ENCODE results near the gene ARHGEF28. TPM values are rescaled to one million over a fixed set of nuclear protein-coding genes. Genes with fewer than 3 reads are reported as not detected.

The ARHGEF28 gene
- total RNA-seq, 1 donor from 2014 or later = 44.9 TPM

DNA sequence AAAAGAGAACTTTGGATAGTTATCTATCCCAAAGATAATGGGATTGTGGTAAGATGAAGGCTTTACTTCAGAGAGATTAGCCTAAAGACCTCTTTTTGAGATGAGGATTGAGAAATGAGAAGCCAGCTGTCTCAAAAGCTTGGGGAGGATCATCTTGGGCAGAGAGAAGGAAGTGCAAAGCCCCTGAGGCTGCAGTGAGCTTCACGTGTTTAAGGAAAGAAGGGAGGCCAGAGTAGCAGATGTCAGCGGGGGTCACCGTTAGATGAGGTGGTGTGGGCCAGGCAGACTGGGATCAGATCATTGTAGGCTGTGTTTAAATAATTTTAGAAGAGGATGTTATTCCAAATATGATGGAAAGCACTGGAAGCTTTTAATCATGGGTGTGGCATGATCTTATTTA is 270.1 kb downstream of the ARHGEF28 start:
- Mint-ChIP-seq H3K27me3 (ENCODE audit: unreplicated experiment) (no peaks in the 10 kb centered on the region), H3K4me3 (ENCODE audit: unreplicated experiment) (no peak overlapping the region), H3K27ac (ENCODE audit: unreplicated experiment) (no peak overlapping the region), H3K9me3 (ENCODE audit: unreplicated experiment) (peaks cover 4% of the 10 kb centered on the region), H3K4me1 (ENCODE audit: unreplicated experiment) (peaks cover 34% of the 10 kb centered on the region), H3K36me3 (ENCODE audit: unreplicated experiment) (peaks cover 65% of the 10 kb centered on the region)
- DNase-seq (ENCODE audit: extremely low spot score, unreplicated experiment) = no peak
- TF ChIP-seq, protein P1, sequence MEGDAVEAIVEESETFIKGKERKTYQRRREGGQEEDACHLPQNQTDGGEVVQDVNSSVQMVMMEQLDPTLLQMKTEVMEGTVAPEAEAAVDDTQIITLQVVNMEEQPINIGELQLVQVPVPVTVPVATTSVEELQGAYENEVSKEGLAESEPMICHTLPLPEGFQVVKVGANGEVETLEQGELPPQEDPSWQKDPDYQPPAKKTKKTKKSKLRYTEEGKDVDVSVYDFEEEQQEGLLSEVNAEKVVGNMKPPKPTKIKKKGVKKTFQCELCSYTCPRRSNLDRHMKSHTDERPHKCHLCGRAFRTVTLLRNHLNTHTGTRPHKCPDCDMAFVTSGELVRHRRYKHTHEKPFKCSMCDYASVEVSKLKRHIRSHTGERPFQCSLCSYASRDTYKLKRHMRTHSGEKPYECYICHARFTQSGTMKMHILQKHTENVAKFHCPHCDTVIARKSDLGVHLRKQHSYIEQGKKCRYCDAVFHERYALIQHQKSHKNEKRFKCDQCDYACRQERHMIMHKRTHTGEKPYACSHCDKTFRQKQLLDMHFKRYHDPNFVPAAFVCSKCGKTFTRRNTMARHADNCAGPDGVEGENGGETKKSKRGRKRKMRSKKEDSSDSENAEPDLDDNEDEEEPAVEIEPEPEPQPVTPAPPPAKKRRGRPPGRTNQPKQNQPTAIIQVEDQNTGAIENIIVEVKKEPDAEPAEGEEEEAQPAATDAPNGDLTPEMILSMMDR (IDR thresholded peaks at IDR 0.05) = no peak

GRCh38 chr5:73896668-73897067 is 270.7 kb downstream of the ARHGEF28 start:
- H3K9me3 Mint-ChIP-seq (ENCODE audit: unreplicated experiment) = peaks cover 4% of the 10 kb centered on the region
- H3K36me3 Mint-ChIP-seq (ENCODE audit: unreplicated experiment) = peaks cover 65% of the 10 kb centered on the region
- DNase-seq (ENCODE audit: extremely low spot score, unreplicated experiment) = no peak
- no peak overlapping the region for H3K4me3 Mint-ChIP-seq (ENCODE audit: unreplicated experiment)
- no peaks in the 10 kb centered on the region for H3K27me3 Mint-ChIP-seq (ENCODE audit: unreplicated experiment)
- peaks cover 34% of the 10 kb centered on the region for H3K4me1 Mint-ChIP-seq (ENCODE audit: unreplicated experiment)
- H3K27ac Mint-ChIP-seq (ENCODE audit: unreplicated experiment) = no peak overlapping the region
- TF ChIP-seq, protein P1 (IDR thresholded peaks at IDR 0.05) = no peak

- no peaks in the 10 kb centered on the region for H3K9me3 Mint-ChIP-seq (ENCODE audit: unreplicated experiment)
- H3K4me1 Mint-ChIP-seq (ENCODE audit: unreplicated experiment) = peaks cover 29% of the 10 kb centered on the region
- H3K36me3 Mint-ChIP-seq (ENCODE audit: unreplicated experiment) = peaks cover 56% of the 10 kb centered on the region
- H3K4me3 Mint-ChIP-seq (ENCODE audit: unreplicated experiment) = no peak overlapping the region
- TF ChIP-seq, protein P1 (IDR thresholded peaks at IDR 0.05) = no peak
- DNase-seq (ENCODE audit: extremely low spot score, unreplicated experiment) = no peak
- no peak overlapping the region for H3K27ac Mint-ChIP-seq (ENCODE audit: unreplicated experiment)
- no peaks in the 10 kb centered on the region for H3K27me3 Mint-ChIP-seq (ENCODE audit: unreplicated experiment)
These were observed 271.9 kb downstream of the ARHGEF28 start for GRCh38 chr5:73897893-73898292.

- H3K27ac Mint-ChIP-seq (ENCODE audit: unreplicated experiment) = no peak overlapping the region
- DNase-seq (ENCODE audit: extremely low spot score, unreplicated experiment) = no peak
- H3K36me3 Mint-ChIP-seq (ENCODE audit: unreplicated experiment) = peaks cover 46% of the 10 kb centered on the region
- H3K9me3 Mint-ChIP-seq (ENCODE audit: unreplicated experiment) = no peaks in the 10 kb centered on the region
- H3K4me3 Mint-ChIP-seq (ENCODE audit: unreplicated experiment) = no peak overlapping the region
- H3K4me1 Mint-ChIP-seq (ENCODE audit: unreplicated experiment) = peaks cover 18% of the 10 kb centered on the region
- H3K27me3 Mint-ChIP-seq (ENCODE audit: unreplicated experiment) = no peaks in the 10 kb centered on the region
- TF ChIP-seq, protein P1 (IDR thresholded peaks at IDR 0.05) = no peak
These were observed 273.1 kb downstream of the ARHGEF28 start for GRCh38 chr5:73899055-73899454.

DNA sequence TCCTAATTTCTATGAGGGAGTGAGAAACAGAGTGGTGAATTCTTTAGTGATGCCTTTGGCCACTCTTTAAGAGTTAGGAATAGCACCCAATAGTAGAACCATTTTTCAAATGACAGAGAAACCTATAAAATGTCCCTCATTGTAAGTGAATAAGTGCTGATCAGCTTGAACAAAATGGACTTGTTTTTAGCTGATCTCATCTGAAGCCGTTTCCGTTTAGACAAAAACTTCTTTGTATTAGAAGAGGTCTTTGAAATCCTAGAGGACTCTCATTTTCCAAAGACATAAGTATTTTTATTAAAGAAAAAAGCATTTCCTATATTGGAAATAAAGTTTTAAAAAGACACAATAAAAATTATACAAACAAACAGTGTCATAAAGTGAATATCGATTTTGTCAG is 273.9 kb downstream of the ARHGEF28 start:
- Mint-ChIP-seq H3K27ac (ENCODE audit: unreplicated experiment) (no peak overlapping the region), H3K27me3 (ENCODE audit: unreplicated experiment) (no peaks in the 10 kb centered on the region), H3K9me3 (ENCODE audit: unreplicated experiment) (no peaks in the 10 kb centered on the region), H3K36me3 (ENCODE audit: unreplicated experiment) (peaks cover 39% of the 10 kb centered on the region), H3K4me1 (ENCODE audit: unreplicated experiment) (peaks cover 13% of the 10 kb centered on the region), H3K4me3 (ENCODE audit: unreplicated experiment) (no peak overlapping the region)
- TF ChIP-seq, protein P1 (IDR thresholded peaks at IDR 0.05) = no peak
- no peak for DNase-seq (ENCODE audit: extremely low spot score, unreplicated experiment)

All from osteocyte (in vitro differentiated cells).